ENCODE data around the gene HYAL1. TPM values are rescaled to one million over a fixed set of nuclear protein-coding genes. Genes with fewer than 3 reads are reported as not detected.
"Not testable (repeated sequence)": the region's sequence is repeated elsewhere in the genome, so short reads cannot be mapped to it uniquely, and the experiment has no call there.

Gene HYAL1
- total RNA-seq, 4 donors from 2014 or later, result 2.1 to 30.5 (median 22.1) TPM

GRCh38 chr3:50290161-50290641, 13.2 kb downstream of the HYAL1 start:
- no peak overlapping the region for H3K27ac ChIP-seq

GRCh38 chr3:50289130-50289529, 14.2 kb downstream of the HYAL1 start:
- H3K9me3 ChIP-seq, result no peaks in the 10 kb centered on the region
- H3K4me1 ChIP-seq, result peaks cover 0 to 9% of the 10 kb centered on the region in 2 donors
- no peaks in the 10 kb centered on the region for H3K27me3 ChIP-seq
- TF ChIP-seq POLR2A (IDR thresholded peaks at IDR 0.05), result no peak
- TF ChIP-seq, protein P1, sequence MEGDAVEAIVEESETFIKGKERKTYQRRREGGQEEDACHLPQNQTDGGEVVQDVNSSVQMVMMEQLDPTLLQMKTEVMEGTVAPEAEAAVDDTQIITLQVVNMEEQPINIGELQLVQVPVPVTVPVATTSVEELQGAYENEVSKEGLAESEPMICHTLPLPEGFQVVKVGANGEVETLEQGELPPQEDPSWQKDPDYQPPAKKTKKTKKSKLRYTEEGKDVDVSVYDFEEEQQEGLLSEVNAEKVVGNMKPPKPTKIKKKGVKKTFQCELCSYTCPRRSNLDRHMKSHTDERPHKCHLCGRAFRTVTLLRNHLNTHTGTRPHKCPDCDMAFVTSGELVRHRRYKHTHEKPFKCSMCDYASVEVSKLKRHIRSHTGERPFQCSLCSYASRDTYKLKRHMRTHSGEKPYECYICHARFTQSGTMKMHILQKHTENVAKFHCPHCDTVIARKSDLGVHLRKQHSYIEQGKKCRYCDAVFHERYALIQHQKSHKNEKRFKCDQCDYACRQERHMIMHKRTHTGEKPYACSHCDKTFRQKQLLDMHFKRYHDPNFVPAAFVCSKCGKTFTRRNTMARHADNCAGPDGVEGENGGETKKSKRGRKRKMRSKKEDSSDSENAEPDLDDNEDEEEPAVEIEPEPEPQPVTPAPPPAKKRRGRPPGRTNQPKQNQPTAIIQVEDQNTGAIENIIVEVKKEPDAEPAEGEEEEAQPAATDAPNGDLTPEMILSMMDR (IDR thresholded peaks at IDR 0.05), result no peak
- DNase-seq, result no peak
- H3K27ac ChIP-seq, result no peak overlapping the region
- intact Hi-C loops (cut with DNase I; ENCODE audit: low total_unique reads), result no loop called here
- no peak overlapping the region for H3K4me3 ChIP-seq
- H3K36me3 ChIP-seq, result no peaks in the 10 kb centered on the region

More at GRCh38 chr3:50290161-50290641, 13.2 kb downstream of the HYAL1 start:
- Histone ChIP-seq H3K9me3 (no peaks in the 10 kb centered on the region), H3K4me3 (no peak overlapping the region), H3K36me3 (no peaks in the 10 kb centered on the region), H3K4me1 (peaks cover 0 to 9% of the 10 kb centered on the region in 2 donors), H3K27me3 (no peaks in the 10 kb centered on the region)
- intact Hi-C loops (cut with DNase I; ENCODE audit: low total_unique reads), result no loop called here
- peak in 1 of 2 donors; percentile 48 for DNase-seq
- TF ChIP-seq, protein P1 (IDR thresholded peaks at IDR 0.05), result no peak
- no peak for TF ChIP-seq POLR2A (IDR thresholded peaks at IDR 0.05)

- DNase-seq, result no peak
- intact Hi-C loops (cut with DNase I; ENCODE audit: low total_unique reads), result no loop called here
- H3K4me1 ChIP-seq, result peaks cover 0 to 9% of the 10 kb centered on the region in 2 donors
- no peaks in the 10 kb centered on the region for H3K27me3 ChIP-seq
- TF ChIP-seq POLR2A (IDR thresholded peaks at IDR 0.05), result no peak
- TF ChIP-seq, protein P1 (IDR thresholded peaks at IDR 0.05), result no peak
- no peak overlapping the region for H3K27ac ChIP-seq
- no peaks in the 10 kb centered on the region for H3K36me3 ChIP-seq
- no peaks in the 10 kb centered on the region for H3K9me3 ChIP-seq
- no peak overlapping the region for H3K4me3 ChIP-seq
Measured at GRCh38 chr3:50288387-50289007, 14.9 kb downstream of the HYAL1 start.

DNA sequence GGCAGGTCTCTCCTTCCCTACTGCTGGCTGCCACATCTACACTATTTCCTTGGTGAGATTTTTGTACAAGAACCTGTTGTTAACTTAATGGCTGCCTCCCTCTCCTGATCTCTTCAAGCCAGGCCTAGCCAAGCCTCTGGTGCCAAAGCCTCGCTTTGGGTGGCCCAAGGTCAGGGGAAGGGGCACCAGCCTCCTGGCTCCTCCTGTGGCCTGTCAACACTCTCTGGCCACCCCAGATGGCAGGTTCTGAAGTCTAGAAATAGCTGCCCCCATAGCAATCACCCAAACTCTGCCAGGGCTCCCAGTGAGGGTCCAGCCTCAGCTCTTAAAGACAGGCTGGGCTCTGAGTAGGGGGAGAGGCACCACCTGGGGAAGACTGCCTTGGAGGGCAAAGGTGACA, 16.1 kb downstream of the HYAL1 start:
- no peak overlapping the region for H3K27ac ChIP-seq
- no peaks in the 10 kb centered on the region for H3K27me3 ChIP-seq
- H3K36me3 ChIP-seq, result no peaks in the 10 kb centered on the region
- no peak overlapping the region for H3K4me3 ChIP-seq
- no peak for DNase-seq
- H3K9me3 ChIP-seq, result no peaks in the 10 kb centered on the region
- TF ChIP-seq, protein P1 (IDR thresholded peaks at IDR 0.05), result no peak
- no peak for TF ChIP-seq POLR2A (IDR thresholded peaks at IDR 0.05)
- intact Hi-C loops (cut with DNase I; ENCODE audit: low total_unique reads), result no loop called here
- peaks cover 0 to 9% of the 10 kb centered on the region in 2 donors for H3K4me1 ChIP-seq

- Histone ChIP-seq H3K4me1 (peaks cover 0 to 7% of the 10 kb centered on the region in 2 donors), H3K9me3 (no peaks in the 10 kb centered on the region), H3K4me3 (no peak overlapping the region), H3K27me3 (no peaks in the 10 kb centered on the region), H3K27ac (no peak overlapping the region), H3K36me3 (no peaks in the 10 kb centered on the region)
- TF ChIP-seq, protein P1 (IDR thresholded peaks at IDR 0.05), result no peak
- no peak for TF ChIP-seq POLR2A (IDR thresholded peaks at IDR 0.05)
- DNase-seq, result no peak
- intact Hi-C loops (cut with DNase I; ENCODE audit: low total_unique reads), result no loop called here
Measured at GRCh38 chr3:50286322-50287227, 16.8 kb downstream of the HYAL1 start.

GRCh38 chr3:50284121-50284520, 19.3 kb downstream of the HYAL1 start:
- H3K27ac ChIP-seq; DNase-seq; H3K4me3 ChIP-seq; H3K27me3 ChIP-seq; H3K4me1 ChIP-seq; intact Hi-C loops (cut with DNase I; ENCODE audit: low total_unique reads); H3K36me3 ChIP-seq; H3K9me3 ChIP-seq: not testable (repeated sequence)
